HEK293T (cell line): Measurements from ENCODE around the gene RCAN2.

ENCODE experiments used
- CTCF ChIA-PET: fragments of 350-600 bp; formaldehyde crosslinking; extraction: SDS; loops from one replicate; lab custom pipeline; 2021; ENCODE audit warnings: antibody characterized with exemption, inconsistent platforms; lab: Yijun Ruan, JAX
- POLR2A ChIA-PET: fragments of 350-600 bp; formaldehyde crosslinking; extraction: SDS; loops from one replicate; lab custom pipeline; 2020; ENCODE audit warnings: antibody characterized with exemption, inconsistent platforms; lab: Yijun Ruan, JAX
- DNase-seq: peaks from one replicate; pipeline ENCODE4 v3.0.0; 2012; ENCODE audit warnings: mixed read lengths; ENCODE audit errors: extremely low spot score
- ARNT ChIP-seq: fragments of 450-650 bp; IDR thresholded peaks from 2 replicates; pipeline ENCODE4 v1.6.1; 2017; ENCODE audit warnings: mild to moderate bottlenecking
- BHLHE40 ChIP-seq: fragments of 450-650 bp; IDR thresholded peaks from 2 replicates; pipeline ENCODE4 v1.6.1; 2016; ENCODE audit warnings: mild to moderate bottlenecking, moderate library complexity, borderline replicate concordance
- CTBP1 ChIP-seq: fragments of 450-650 bp; IDR thresholded peaks from 2 replicates; pipeline ENCODE4 v1.6.1; 2016; ENCODE audit warnings: borderline replicate concordance
- ELF4 ChIP-seq: fragments of 450-650 bp; IDR thresholded peaks from 2 replicates; pipeline ENCODE4 v1.6.1; 2017; ENCODE audit warnings: antibody characterized with exemption
- FOXA1 ChIP-seq: fragments of 450-650 bp; IDR thresholded peaks from 2 replicates; pipeline ENCODE4 v1.6.1; 2016; ENCODE audit warnings: mild to moderate bottlenecking
- FOXK2 ChIP-seq: fragments of 450-650 bp; IDR thresholded peaks from 2 replicates; pipeline ENCODE4 v1.6.1; 2016; ENCODE audit warnings: mild to moderate bottlenecking
- FOXM1 ChIP-seq: fragments of 450-650 bp; IDR thresholded peaks from 2 replicates; pipeline ENCODE4 v1.6.1; 2017; ENCODE audit warnings: mild to moderate bottlenecking, borderline replicate concordance
- HDGF ChIP-seq: fragments of 450-650 bp; IDR thresholded peaks from 2 replicates; pipeline ENCODE4 v1.6.1; 2017; ENCODE audit warnings: antibody characterized with exemption, borderline replicate concordance
- L3MBTL2 ChIP-seq: fragments of 450-650 bp; conservative IDR thresholded peaks from 2 replicates; pipeline ENCODE4 v1.6.1; 2016; ENCODE audit warnings: mild to moderate bottlenecking
- LEF1 ChIP-seq: fragments of 450-650 bp; IDR thresholded peaks from 2 replicates; pipeline ENCODE4 v1.6.1; 2017; ENCODE audit warnings: mild to moderate bottlenecking, borderline replicate concordance
- NFRKB ChIP-seq: fragments of 450-650 bp; IDR thresholded peaks from 2 replicates; pipeline ENCODE4 v1.6.1; 2016; ENCODE audit warnings: mild to moderate bottlenecking, moderate library complexity
- SP1 ChIP-seq: fragments of 450-650 bp; IDR thresholded peaks from 2 replicates; pipeline ENCODE4 v1.6.1; 2017
- SUZ12 ChIP-seq: fragments of 450-650 bp; IDR thresholded peaks from 2 replicates; pipeline ENCODE4 v1.6.1; 2016; ENCODE audit warnings: mild to moderate bottlenecking
- TARDBP ChIP-seq: fragments of 450-650 bp; IDR thresholded peaks from 2 replicates; pipeline ENCODE4 v1.6.1; 2016
- ZNF384 ChIP-seq: fragments of 450-650 bp; IDR thresholded peaks from 2 replicates; pipeline ENCODE4 v1.6.1; 2016
- TF ChIP-seq, protein P1 (sequence below): fragments of 450-650 bp; IDR thresholded peaks from 2 replicates; pipeline ENCODE4 v1.6.1; 2016

RCAN2 gene

GRCh38 chr6:46269447-46270229 lies 221.6 kb downstream of the RCAN2 start:
- POLR2A ChIA-PET, result no interaction called here
- TF ChIP-seq CTBP1 (no peak), ELF4 (no peak), BHLHE40 (no peak), SUZ12 (no peak), FOXA1 (no peak), HDGF (no peak), LEF1 (no peak), ARNT (no peak), L3MBTL2 (no peak), ZNF384 (no peak)
- TF ChIP-seq, protein P1, sequence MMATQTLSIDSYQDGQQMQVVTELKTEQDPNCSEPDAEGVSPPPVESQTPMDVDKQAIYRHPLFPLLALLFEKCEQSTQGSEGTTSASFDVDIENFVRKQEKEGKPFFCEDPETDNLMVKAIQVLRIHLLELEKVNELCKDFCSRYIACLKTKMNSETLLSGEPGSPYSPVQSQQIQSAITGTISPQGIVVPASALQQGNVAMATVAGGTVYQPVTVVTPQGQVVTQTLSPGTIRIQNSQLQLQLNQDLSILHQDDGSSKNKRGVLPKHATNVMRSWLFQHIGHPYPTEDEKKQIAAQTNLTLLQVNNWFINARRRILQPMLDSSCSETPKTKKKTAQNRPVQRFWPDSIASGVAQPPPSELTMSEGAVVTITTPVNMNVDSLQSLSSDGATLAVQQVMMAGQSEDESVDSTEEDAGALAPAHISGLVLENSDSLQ, result no peak
- CTCF ChIA-PET, result no interaction called here
- no peak for DNase-seq

GRCh38 chr6:46267515-46267914 lies 223.7 kb downstream of the RCAN2 start:
- TF ChIP-seq HDGF (no peak), NFRKB (no peak), SUZ12 (no peak), ZNF384 (no peak), ARNT (no peak), FOXK2 (no peak), FOXM1 (no peak), BHLHE40 (no peak), LEF1 (no peak), CTBP1 (no peak), FOXA1 (no peak), SP1 (no peak), ELF4 (no peak), TARDBP (no peak), L3MBTL2 (no peak)
- TF ChIP-seq, protein P1, result no peak
- ChIA-PET CTCF (no interaction called here), POLR2A (no interaction called here)
- DNase-seq, result no peak

GRCh38 chr6:46265373-46265772 lies 225.9 kb downstream of the RCAN2 start:
- no peak for TF ChIP-seq SUZ12
- ChIA-PET CTCF (no interaction called here), POLR2A (interaction anchor here (0.7 kb wide), 1 partner anchor 22 kb away, joined by 3 read pairs; no protein-coding TSS in a partner anchor)
- no peak for DNase-seq

- no peak for DNase-seq
- ChIA-PET CTCF (no interaction called here), POLR2A (no interaction called here)
- TF ChIP-seq L3MBTL2 (no peak), HDGF (no peak), FOXM1 (no peak), LEF1 (no peak), NFRKB (no peak), ELF4 (no peak)
These were observed 227.6 kb downstream of the RCAN2 start for GRCh38 chr6:46263707-46264086.

DNA sequence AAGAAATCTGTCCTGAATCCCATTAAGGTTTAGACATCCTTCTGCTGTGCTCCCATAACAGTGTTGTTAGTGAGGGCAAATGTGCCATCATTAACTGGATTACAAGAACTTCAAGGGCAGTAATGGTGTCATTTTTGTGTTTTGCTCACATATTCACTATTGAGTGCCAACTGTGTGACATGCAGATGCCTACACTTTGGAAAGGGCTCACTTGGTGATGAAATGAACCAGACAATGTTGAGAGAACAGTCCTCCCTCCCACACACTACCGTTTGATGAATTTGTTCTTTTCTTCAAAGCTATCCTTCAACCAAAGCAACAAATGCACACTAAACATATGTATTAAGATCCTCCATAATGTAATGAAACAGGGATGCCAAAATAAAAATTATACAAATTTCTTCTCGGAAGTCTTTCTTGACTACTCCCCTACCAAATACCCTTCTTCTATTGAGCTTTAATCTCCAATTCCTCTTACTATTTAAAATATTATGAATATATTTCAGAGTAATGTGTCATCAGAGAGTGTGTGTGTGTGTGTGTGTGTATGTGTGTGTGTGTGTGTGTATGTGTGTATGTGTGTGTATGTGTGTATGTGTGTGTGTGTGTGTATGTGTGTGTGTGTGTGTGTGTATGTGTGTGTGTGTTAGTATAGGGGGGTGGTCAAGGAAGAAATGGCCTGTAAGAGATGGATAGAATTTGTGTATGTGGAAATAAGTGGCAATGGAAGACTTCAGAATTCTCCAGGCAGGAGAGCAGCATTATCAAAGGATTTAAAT lies 228.1 kb downstream of the RCAN2 start:
- POLR2A ChIA-PET, result no interaction called here
- CTCF ChIA-PET, result interaction anchor here (0.7 kb wide), 1 partner anchor 9 kb away, joined by 4 read pairs; no protein-coding TSS in a partner anchor
- TF ChIP-seq BHLHE40 (no peak), TARDBP (no peak), LEF1 (no peak), FOXM1 (no peak), ARNT (no peak)
- no peak for DNase-seq

DNA sequence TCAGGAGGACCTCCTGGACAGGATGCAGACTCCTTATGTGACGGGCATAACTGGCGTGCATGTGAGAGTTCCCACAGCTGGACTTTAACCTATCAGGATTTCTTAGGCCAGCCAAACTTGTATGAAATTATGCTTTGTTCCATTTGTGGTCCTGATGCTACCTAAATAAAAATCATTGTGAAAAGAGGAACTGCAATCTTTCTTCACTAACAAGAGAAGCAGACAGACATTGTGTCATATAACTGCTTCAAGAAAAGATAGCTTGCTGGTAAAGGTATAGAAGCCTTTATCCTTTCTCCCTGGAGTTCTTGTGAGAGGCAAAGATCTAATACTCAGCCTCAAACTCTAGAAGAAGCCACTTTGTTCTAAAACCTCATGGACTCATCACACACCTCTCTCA lies 233.0 kb downstream of the RCAN2 start:
- ChIA-PET CTCF (no interaction called here), POLR2A (no interaction called here)
- no peak for DNase-seq
- TF ChIP-seq HDGF, result no peak

DNA sequence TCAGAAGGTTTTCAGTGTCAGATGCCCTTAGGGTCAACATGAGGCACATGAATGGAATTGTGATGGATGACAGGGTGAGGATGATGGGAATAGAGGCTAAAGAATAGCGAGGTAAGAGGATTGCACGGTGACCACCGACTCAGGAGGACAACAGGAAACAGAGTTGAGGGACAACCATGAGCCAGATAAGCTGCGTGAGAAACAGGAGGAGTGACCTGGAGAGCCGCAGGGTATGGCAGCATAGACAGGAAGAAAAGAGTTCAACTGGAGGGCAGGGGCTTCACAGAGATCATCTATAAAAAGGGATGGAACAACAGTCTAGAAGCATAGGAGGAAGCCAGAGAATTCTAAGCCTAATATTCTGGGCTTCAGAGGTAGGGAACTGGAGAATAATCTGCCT lies 235.7 kb downstream of the RCAN2 start:
- no peak for DNase-seq
- ChIA-PET POLR2A (no interaction called here), CTCF (no interaction called here)
- no peak for TF ChIP-seq NFRKB
- TF ChIP-seq, protein P1, result no peak
- no peak for TF ChIP-seq LEF1
- no peak for TF ChIP-seq ZNF384
- no peak for TF ChIP-seq BHLHE40
- no peak for TF ChIP-seq ELF4
- TF ChIP-seq FOXK2, result no peak
